ENCODE results near the gene RGCC.

Gene RGCC

DNA sequence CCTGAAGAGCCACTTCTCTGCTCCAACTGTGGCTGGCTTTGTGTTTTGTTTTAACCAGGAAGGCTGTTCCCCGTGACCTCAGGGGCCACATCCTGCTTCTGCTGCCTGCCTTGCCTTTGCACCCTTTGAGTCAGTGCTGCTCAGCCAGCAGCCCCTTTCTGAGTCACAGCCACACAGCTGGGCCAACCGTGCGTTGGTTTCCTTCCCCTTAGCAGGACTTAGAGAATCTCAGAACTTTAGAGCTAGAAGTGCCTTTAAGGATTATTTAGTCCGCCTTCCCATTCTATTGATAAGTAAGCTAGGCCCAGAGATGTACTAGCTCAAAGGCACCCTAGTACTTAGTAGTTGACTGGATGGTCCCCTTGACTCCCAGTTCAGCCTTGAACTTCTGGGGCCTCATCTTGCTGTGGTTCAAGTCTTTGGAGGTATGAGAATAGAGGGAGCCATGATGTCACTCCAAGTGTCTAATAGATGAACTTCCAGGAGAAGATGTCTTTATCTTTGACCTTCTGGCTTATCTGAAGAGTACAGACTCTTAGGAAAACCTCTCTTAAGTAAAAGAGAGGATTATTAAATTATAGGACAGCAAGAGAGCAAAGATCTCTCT lies 8.0 kb downstream of the RGCC start:
- Histone ChIP-seq H3K4me1 (ENCODE audit: control insufficient read depth in 1 of 2, insufficient read depth in 1 of 2, low read depth in 1 of 2, low read length in 1 of 2) (peaks cover 44 to 52% of the 10 kb centered on the region in 2 experiments), H3K27ac (peak overlapping the region; percentile 63), H3K9me3 (no peaks in the 10 kb centered on the region), H3K27me3 (no peaks in the 10 kb centered on the region), H3K36me3 (peaks cover 32% of the 10 kb centered on the region), H3K4me3 (ENCODE audit: low read depth in 1 of 2, low read length in 1 of 2) (no peak overlapping the region)
- TF ChIP-seq, protein P1, sequence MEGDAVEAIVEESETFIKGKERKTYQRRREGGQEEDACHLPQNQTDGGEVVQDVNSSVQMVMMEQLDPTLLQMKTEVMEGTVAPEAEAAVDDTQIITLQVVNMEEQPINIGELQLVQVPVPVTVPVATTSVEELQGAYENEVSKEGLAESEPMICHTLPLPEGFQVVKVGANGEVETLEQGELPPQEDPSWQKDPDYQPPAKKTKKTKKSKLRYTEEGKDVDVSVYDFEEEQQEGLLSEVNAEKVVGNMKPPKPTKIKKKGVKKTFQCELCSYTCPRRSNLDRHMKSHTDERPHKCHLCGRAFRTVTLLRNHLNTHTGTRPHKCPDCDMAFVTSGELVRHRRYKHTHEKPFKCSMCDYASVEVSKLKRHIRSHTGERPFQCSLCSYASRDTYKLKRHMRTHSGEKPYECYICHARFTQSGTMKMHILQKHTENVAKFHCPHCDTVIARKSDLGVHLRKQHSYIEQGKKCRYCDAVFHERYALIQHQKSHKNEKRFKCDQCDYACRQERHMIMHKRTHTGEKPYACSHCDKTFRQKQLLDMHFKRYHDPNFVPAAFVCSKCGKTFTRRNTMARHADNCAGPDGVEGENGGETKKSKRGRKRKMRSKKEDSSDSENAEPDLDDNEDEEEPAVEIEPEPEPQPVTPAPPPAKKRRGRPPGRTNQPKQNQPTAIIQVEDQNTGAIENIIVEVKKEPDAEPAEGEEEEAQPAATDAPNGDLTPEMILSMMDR (IDR thresholded peaks at IDR 0.05), result no peak

DNA sequence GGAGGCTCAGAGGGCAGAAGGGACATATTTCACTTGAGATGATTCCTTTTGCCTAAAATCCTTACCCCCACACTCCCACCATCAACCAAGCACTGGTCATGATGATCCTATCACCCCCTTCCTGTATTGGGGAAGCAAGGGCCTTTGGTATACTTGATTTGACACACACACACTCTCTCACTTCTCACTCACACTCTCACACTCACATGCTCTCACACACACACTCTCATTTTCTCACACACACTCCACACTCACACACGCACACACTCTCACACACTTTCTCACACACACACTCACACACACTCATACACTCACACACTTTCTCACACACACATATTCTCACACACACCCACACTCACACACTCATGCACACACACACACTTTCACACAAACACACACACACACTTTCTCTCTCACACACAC lies 8.6 kb downstream of the RGCC start:
- Histone ChIP-seq H3K27ac (peak overlapping the region; percentile 63), H3K9me3 (no peaks in the 10 kb centered on the region), H3K36me3 (peaks cover 38% of the 10 kb centered on the region), H3K27me3 (no peaks in the 10 kb centered on the region), H3K4me3 (ENCODE audit: low read depth in 1 of 2, low read length in 1 of 2) (no peak overlapping the region), H3K4me1 (ENCODE audit: control insufficient read depth in 1 of 2, insufficient read depth in 1 of 2, low read depth in 1 of 2, low read length in 1 of 2) (peaks cover 38 to 47% of the 10 kb centered on the region in 2 experiments)
- TF ChIP-seq, protein P1 (IDR thresholded peaks at IDR 0.05), result no peak

DNA sequence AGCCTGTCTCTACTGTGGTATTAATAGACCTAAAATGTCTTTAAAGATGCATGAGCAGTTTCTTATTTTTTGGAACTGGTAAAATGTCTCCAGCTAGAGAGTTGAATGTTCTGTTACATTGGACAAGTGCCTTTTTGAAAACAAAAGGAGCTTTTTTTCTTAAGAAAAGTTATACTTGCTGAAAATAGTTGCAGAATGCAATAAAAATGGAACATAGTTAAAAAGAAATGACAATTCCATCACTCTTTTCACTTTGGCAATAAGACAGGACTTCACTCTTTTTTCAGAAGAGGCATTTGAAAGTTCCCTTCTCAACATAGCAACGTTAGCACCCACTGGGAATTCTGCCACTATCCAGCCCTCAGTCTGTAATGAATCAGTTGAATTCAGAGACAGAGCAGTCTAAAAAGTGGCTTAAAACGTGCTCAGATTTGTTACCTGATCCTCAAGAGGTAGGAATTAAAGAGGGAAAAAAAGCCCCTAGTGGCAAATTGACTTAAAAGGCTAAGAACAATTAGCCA lies 10.1 kb downstream of the RGCC start:
- no peaks in the 10 kb centered on the region for H3K27me3 ChIP-seq
- no peak overlapping the region for H3K4me3 ChIP-seq (ENCODE audit: low read depth in 1 of 2, low read length in 1 of 2)
- peaks cover 49% of the 10 kb centered on the region for H3K36me3 ChIP-seq
- no peak overlapping the region for H3K27ac ChIP-seq
- TF ChIP-seq, protein P1 (IDR thresholded peaks at IDR 0.05), result no peak
- H3K4me1 ChIP-seq (ENCODE audit: control insufficient read depth in 1 of 2, insufficient read depth in 1 of 2, low read depth in 1 of 2, low read length in 1 of 2), result peaks cover 24 to 32% of the 10 kb centered on the region in 2 experiments
- H3K9me3 ChIP-seq, result no peaks in the 10 kb centered on the region

DNA sequence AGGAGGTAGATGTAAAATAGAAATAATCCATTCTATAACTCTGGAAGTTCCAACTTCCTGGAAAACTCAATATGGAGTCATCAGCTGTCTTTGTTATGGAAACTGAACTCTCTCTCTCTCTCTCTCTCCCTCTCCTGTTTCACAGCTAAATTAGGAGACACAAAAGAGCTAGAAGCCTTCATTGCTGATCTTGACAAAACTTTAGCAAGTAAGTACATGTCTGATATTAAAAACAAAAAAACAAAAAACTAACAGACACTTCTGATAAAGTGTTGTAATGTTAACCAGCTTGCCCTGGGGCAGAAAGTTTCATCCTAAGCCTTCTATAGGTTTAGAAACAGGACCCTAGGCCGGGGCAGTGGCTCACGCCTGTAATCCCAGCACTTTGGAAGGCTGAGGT lies 11.3 kb downstream of the RGCC start:
- Histone ChIP-seq H3K4me1 (ENCODE audit: control insufficient read depth in 1 of 2, insufficient read depth in 1 of 2, low read depth in 1 of 2, low read length in 1 of 2) (peaks cover 14 to 20% of the 10 kb centered on the region in 2 experiments), H3K9me3 (no peaks in the 10 kb centered on the region), H3K36me3 (peaks cover 55% of the 10 kb centered on the region), H3K4me3 (ENCODE audit: low read depth in 1 of 2, low read length in 1 of 2) (no peak overlapping the region), H3K27ac (no peak overlapping the region), H3K27me3 (no peaks in the 10 kb centered on the region)
- TF ChIP-seq, protein P1 (IDR thresholded peaks at IDR 0.05), result no peak

DNA sequence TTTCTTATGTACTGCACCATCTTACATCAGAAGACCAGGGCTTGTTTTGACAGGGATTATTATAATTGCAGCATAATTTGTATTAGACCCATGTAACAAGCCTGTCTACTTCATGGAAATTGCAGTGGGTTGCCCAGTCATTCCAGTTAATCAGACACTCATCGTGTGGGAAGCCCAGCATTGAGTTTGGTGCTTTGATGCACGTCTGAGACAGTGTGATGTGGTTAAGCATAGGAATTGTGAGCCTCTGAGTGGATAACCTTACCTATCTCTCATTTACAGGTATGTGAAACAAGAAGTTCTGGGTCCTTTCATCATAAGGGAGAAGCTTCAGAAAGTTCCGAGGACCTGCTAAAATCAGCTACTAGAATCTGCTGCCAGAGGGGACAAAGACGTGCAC lies 12.8 kb downstream of the RGCC start:
- Histone ChIP-seq H3K4me1 (ENCODE audit: control insufficient read depth in 1 of 2, insufficient read depth in 1 of 2, low read depth in 1 of 2, low read length in 1 of 2) (peaks cover 3 to 6% of the 10 kb centered on the region in 2 experiments), H3K36me3 (peaks cover 55% of the 10 kb centered on the region)

More for the DNA sequence above, 12.8 kb downstream of the RGCC start:
- Histone ChIP-seq H3K4me3 (ENCODE audit: low read depth in 1 of 2, low read length in 1 of 2) (no peak overlapping the region), H3K27me3 (no peaks in the 10 kb centered on the region), H3K27ac (no peak overlapping the region), H3K9me3 (no peaks in the 10 kb centered on the region)
- TF ChIP-seq, protein P1 (IDR thresholded peaks at IDR 0.05), result no peak
